Panc1 (cell line): ENCODE results near the gene CYFIP2.

Experiments used
- POLR2AphosphoS5 ChIP-seq: IDR thresholded peaks from 2 replicates; pipeline ENCODE4 v1.6.1; 2012; ENCODE audit warnings: mild to moderate bottlenecking, low read depth, low read length, moderate library complexity
- SIN3A ChIP-seq: IDR thresholded peaks from 2 replicates; pipeline ENCODE4 v1.6.1; 2012; ENCODE audit warnings: low read depth, mild to moderate bottlenecking, low read length, moderate library complexity, borderline replicate concordance; ENCODE audit not compliant: insufficient read depth
- TCF7L2 ChIP-seq: IDR thresholded peaks from 2 replicates; pipeline ENCODE4 v1.6.1; 2011; ENCODE audit warnings: mild to moderate bottlenecking, low read depth, low read length, inconsistent platforms
- TF ChIP-seq, protein P1 (sequence below): fragments of 450-650 bp; IDR thresholded peaks from 2 replicates; pipeline ENCODE4 v1.5.1; 2017; ENCODE audit warnings: mild to moderate bottlenecking

DNA sequence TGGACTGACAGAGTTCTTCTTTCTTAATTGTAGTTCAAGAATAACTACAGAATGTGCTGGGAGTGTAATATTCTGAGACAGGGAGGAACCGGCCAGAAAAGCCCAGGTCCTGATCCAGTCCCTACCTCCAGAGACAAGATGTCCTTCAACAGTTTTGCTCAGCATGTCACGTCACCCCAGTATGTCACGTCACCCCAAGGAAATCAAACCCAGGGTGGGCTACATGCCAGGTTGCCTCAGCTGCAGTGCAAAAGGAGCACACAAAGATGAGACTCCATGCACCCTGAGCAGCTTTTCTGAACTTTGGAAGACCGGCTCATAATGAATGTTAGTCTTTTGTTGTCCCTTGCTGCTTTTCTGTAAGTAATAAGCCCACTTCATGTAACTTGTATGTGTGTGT, 168.2 kb downstream of the CYFIP2 start:
- TF ChIP-seq, protein P1, sequence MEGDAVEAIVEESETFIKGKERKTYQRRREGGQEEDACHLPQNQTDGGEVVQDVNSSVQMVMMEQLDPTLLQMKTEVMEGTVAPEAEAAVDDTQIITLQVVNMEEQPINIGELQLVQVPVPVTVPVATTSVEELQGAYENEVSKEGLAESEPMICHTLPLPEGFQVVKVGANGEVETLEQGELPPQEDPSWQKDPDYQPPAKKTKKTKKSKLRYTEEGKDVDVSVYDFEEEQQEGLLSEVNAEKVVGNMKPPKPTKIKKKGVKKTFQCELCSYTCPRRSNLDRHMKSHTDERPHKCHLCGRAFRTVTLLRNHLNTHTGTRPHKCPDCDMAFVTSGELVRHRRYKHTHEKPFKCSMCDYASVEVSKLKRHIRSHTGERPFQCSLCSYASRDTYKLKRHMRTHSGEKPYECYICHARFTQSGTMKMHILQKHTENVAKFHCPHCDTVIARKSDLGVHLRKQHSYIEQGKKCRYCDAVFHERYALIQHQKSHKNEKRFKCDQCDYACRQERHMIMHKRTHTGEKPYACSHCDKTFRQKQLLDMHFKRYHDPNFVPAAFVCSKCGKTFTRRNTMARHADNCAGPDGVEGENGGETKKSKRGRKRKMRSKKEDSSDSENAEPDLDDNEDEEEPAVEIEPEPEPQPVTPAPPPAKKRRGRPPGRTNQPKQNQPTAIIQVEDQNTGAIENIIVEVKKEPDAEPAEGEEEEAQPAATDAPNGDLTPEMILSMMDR = no peak
- TF ChIP-seq TCF7L2 (no peak), SIN3A (no peak), POLR2AphosphoS5 (no peak)
